Hindlimb muscle (tissue), 1 donor: ENCODE results near the gene AADACL4. TPM values are rescaled to one million over a fixed set of nuclear protein-coding genes. Genes with fewer than 3 reads are reported as not detected.
"Not testable (repeated sequence)": the region's sequence is repeated elsewhere in the genome, so short reads cannot be mapped to it uniquely, and the experiment has no call there.

Experiments
- DNase-seq: peaks from one replicate; pipeline ENCODE4 v3.0.0-alpha.2; 2013
- polyA plus RNA-seq: library from polyadenylated mRNA; unstranded; fragments of 120-200 nt; gene quantifications from one replicate; pipeline ENCODE4 v1.2.1, GENCODE V29; 2013; ENCODE audit not compliant: insufficient read length

The AADACL4 gene
- polyA plus RNA-seq, 1 donor = 0.13 TPM

GRCh38 chr1:12658531-12659453, 14.9 kb downstream of the AADACL4 start:
- peak; percentile 75 for DNase-seq

- DNase-seq = no peak
These were observed 17.8 kb downstream of the AADACL4 start for GRCh38 chr1:12661606-12662219.

DNA sequence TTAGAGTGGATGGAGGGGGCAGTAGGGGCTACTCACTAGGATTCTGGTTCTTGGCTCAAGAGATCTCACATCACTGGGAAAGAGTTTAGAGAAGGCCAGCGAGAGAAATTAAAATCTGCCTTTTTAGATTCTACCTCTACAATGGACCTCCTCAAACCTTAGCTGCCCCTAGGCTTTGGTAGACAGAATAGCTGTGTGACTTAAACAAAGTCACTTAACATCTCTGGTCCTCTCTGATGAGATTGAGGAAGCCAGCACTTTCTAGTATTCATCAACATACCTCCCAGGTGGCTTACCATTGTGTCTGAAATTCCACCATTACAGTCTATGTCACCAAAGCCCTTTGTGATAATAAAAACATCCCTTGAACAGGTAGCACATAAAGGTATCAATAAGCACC, 18.7 kb downstream of the AADACL4 start:
- DNase-seq = no peak

DNA sequence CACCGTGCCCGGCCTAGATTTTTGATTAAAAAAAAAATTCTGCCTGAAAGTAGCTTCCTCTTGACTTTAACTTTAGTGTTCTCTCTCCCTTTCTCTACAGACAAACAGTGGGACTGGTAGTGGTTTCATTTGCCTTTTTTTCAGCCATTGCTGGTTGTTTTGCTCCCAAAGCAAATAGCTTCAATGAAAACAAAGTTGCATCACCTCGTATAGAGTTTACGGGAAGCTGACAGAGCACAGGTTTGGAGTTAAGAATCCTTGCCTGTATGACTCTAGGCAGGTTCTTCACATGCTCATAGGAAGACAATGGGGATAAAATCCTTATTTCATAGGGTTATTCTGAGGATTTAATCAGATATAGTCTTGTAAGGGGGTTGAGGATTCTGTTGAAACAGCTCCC, 21.6 kb downstream of the AADACL4 start:
- DNase-seq = no peak

GRCh38 chr1:12666141-12666735, 22.4 kb downstream of the AADACL4 start:
- no peak for DNase-seq

DNA sequence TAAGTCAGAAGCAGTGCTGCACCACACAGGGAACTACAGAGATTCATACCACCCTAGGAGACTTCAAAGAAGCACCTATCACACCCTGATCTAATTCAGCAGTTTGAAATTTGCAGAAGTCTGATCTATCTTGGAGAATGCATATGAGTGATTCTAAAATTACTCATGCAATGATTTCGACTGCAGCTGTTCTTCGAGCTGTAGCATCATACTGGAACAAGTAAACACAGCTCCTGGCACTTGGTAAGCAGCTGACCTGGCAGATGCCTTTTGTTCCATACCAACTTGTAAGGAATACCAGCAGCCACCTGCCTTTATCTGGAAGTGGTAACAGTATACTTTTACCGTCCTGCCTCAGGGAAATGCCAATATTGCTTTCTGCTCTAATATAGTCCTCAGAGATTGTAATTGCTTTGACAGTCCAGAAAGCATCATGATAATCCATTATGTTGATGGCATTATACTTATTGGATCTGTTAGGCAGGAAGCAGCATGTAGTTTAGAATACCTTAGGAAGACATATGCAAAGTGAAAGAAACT, 25.7 kb downstream of the AADACL4 start:
- DNase-seq = no peak

DNA sequence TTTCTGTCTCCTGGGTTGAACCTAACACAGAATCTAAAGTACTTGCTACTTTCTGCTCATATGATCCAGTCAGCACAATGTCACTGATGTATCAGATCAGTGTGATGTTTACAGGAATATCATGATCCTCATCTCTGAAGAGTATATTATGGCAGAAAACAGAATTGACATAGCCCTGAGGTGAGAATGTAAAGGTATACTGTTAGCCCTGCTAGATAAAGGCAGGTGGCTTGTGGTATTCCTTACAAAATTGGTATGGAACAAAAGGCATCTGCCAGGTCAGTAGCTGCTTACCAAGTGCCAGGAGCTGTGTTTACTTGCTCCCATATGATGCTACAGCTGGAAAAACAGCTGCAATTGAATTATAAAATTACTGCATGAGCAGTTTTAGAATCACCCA, 30.5 kb downstream of the AADACL4 start:
- no peak for DNase-seq

- not testable (repeated sequence) for DNase-seq
These were observed 32.2 kb downstream of the AADACL4 start for GRCh38 chr1:12676122-12676521.

GRCh38 chr1:12677565-12677964, 33.7 kb downstream of the AADACL4 start:
- no peak for DNase-seq

DNA sequence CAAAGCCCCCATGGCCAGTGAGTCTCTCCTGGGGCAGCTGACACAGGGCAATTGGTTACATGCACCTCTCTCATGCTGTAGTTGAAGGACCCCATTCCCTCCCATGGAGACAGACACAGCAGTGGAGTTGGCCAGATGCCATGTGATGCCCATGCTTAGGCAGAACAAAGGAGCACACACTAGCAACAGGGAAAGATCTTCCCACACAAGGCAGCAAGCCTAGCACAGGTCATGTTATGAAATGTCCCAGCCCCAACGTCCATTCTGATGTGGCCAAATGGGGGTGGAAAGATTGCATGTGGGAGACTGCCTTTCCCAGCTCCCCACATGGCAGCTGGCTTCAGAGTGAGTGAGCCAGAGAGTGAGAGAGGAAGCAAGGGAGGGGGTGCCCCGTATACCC, 34.5 kb downstream of the AADACL4 start:
- no peak for DNase-seq

DNA sequence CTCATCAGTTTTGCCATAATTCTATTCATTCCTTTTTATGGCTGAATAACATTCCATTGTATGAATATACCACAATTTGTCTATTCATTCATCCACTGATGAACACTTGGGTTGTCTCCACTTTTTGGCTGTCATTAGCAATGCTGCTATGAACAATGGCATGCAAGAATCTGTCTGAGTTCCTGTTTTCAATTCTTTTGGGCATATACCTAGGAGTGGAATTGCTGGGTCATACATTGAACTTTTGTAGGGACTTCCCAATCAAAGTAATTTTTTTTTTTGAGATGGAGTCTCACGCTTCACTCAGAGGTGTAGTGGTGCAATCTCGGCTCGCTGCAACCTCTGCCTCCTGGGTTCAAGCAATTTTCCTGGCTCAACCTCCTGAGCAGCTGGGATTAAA, 34.9 kb downstream of the AADACL4 start:
- no peak for DNase-seq

DNA sequence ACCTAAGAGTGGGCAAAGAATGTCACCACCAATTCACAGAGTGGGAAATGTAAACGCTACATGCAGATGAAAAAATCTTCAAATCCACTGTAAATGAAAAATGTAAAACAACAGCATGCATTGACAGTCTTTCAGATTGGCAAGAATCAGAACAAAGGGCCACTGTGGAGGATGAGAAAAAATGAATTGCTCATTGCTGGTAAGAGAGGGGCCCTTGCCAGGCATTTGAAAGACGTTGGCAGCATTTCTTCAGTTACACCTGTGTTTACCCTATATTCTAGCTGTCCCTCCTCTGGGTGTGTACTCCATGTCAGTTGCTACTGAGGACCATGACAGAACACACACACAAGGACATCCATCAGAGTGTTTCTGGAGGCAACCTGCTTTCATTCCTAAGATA, 46.3 kb downstream of the AADACL4 start:
- DNase-seq = no peak

- DNase-seq = no peak
These were observed 49.3 kb downstream of the AADACL4 start for GRCh38 chr1:12692967-12693782.

DNA sequence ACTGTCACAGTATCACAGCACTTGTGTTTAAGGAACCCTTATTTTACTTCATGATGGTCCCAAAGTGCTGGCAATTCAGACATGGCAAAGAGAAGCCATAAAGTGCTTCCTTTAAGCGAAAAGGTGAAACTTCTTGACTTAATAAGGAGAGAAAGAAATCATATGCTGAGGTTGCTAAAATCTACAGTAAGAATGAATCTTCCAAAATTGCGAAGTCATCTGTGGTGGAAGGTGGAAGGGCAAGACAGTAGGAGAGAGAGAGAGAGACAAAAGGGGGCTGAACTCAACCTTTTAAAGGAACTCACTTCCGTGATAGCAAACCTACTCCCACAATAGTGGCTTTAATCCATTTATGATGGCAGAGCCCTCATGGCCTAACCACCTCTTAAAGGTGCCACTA, 52.8 kb downstream of the AADACL4 start:
- DNase-seq = no peak

DNA sequence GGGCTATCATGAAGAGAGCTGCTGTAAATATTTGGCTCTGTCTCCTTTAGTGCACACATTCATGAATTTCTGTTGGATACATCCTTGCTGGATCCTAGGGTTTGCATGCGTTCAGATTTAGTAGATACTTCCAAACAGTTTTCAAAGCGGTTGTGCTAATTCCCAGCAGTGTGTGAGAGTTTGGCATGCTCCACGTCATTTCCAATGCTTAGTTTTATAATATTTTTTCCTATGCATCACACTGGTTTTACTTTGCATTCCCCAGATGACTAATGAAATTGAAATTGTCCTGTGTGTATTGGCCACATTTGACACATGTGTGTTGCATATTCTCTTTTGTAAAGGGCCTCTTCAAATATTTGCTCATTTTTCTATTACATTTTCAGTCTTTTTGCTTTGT, 53.5 kb downstream of the AADACL4 start:
- DNase-seq = no peak

DNA sequence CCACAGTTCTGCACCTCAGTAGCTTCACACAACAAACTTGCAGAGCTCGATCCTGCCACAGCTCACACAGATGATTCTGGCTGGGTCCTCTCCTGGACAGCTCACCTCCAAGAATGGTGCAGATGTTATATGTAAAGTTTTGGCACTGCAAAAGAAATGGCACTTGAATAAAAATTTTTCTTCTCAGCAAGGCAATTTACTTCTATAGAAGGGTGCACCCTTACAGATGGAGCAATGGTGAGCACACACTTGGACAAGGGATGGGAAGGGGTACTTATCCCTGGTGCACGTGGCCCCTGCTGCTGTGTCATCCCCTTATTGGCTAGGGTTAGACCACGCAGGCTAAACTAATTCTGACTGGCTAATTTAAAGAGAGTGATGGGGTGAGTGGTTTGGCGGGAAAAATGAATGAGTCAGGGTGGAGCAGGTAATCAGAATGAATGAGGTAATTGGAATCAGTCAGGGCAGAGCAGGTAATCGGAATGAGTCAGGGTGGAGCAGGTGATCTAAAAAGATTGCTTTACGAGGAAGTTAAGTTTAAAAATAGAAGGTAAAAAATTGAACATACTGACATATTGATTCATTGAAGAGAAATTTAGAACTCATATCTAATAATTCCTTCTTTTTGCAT, 60.1 kb downstream of the AADACL4 start:
- no peak for DNase-seq

GRCh38 chr1:12706061-12706460, 62.2 kb downstream of the AADACL4 start:
- DNase-seq = no peak

- DNase-seq = no peak
These were observed 64.7 kb downstream of the AADACL4 start for GRCh38 chr1:12708396-12709090.

- DNase-seq = no peak
These were observed 65.2 kb downstream of the AADACL4 start for GRCh38 chr1:12709091-12709491.

DNA sequence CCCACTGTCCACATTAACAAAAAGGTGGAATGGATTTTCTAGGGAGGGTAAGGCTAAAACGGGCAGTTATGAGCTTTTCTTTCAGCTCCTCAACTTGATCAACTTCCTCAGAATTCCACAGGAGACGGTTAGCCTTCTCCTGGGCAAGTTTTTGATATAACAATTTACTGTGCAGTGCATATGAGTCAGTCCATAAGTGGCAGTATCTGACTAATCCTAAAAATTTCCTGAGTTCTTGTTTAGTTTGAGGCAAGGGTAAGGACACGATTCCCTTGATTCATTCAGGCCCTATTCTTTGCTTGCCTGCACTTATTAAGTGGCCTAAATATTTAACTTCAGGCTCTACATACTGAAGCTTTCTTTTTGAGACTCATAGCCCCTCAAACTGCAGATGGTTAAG, 65.8 kb downstream of the AADACL4 start:
- DNase-seq = no peak

- DNase-seq = no peak
These were observed 67.7 kb downstream of the AADACL4 start for GRCh38 chr1:12711536-12711935.
